GM21528 (cell line): ENCODE results near the gene UBAP2L.
"Not testable (repeated sequence)": the region's sequence is repeated elsewhere in the genome, so short reads cannot be mapped to it uniquely, and the experiment has no call there.

Experiments used
- ATAC-seq: cut with Tn5 transposase; IDR thresholded peaks from one replicate; pipeline ENCODE4 v1.9.1; 2021; ENCODE audit warnings: mild to moderate bottlenecking, moderate library complexity; ENCODE audit not compliant: unreplicated experiment, low FRiP score

UBAP2L gene

GRCh38 chr1:154239491-154239890 lies 18.7 kb downstream of the UBAP2L start:
- ATAC-seq, result no peak

- no peak for ATAC-seq
Observed at GRCh38 chr1:154240294-154240833, 19.6 kb downstream of the UBAP2L start.

- no peak for ATAC-seq
Observed at GRCh38 chr1:154241703-154242351, 21.1 kb downstream of the UBAP2L start.

- ATAC-seq, result no peak
Observed at GRCh38 chr1:154253671-154254070, 32.9 kb downstream of the UBAP2L start.

GRCh38 chr1:154256686-154257085 lies 35.9 kb downstream of the UBAP2L start:
- ATAC-seq, result no peak

- ATAC-seq, result no peak
Observed at GRCh38 chr1:154258784-154259183, 38.0 kb downstream of the UBAP2L start.

- no peak for ATAC-seq
Observed at GRCh38 chr1:154260127-154260526, 39.4 kb downstream of the UBAP2L start.

GRCh38 chr1:154263465-154264332 lies 42.9 kb downstream of the UBAP2L start:
- ATAC-seq, result no peak

- no peak for ATAC-seq
Observed at GRCh38 chr1:154264454-154264853, 43.7 kb downstream of the UBAP2L start.

- ATAC-seq, result no peak
Observed at GRCh38 chr1:154265586-154265985, 44.8 kb downstream of the UBAP2L start.

GRCh38 chr1:154270833-154271232 lies 50.1 kb downstream of the UBAP2L start:
- ATAC-seq, result no peak

- ATAC-seq, result peak; percentile 85
Observed at GRCh38 chr1:154272217-154272998, 51.7 kb downstream of the UBAP2L start, which contains the start of gene HAX1. TSS of gene HAX1 (plus strand) at chr1:154272629. CDS start at chr1:154272724, 95 bp downstream.

- ATAC-seq, result no peak
Observed at GRCh38 chr1:154272999-154273563, 52.3 kb downstream of the UBAP2L start.

GRCh38 chr1:154276797-154277196 lies 56.0 kb downstream of the UBAP2L start:
- ATAC-seq, result no peak

GRCh38 chr1:154287591-154287990 lies 66.8 kb downstream of the UBAP2L start:
- not testable (repeated sequence) for ATAC-seq

GRCh38 chr1:154288661-154289060 lies 67.9 kb downstream of the UBAP2L start:
- ATAC-seq, result no peak

GRCh38 chr1:154290921-154291320 lies 70.2 kb downstream of the UBAP2L start:
- ATAC-seq, result no peak

GRCh38 chr1:154295408-154296235 lies 74.9 kb downstream of the UBAP2L start:
- no peak for ATAC-seq

- no peak for ATAC-seq
Observed at GRCh38 chr1:154301582-154301981, 80.8 kb downstream of the UBAP2L start.
